HepG2 (cell line): Measurements from ENCODE around the gene ACTN1. TPM values are rescaled to one million over a fixed set of nuclear protein-coding genes. Genes with fewer than 3 reads are reported as not detected.

Experiments used
- ATAC-seq: fragments of 200-7000 bp; cut with Tn5 transposase; 3 replicates; pipeline ENCODE4 v1.9.1; 2020; ENCODE audit warnings: mild to moderate bottlenecking, moderate library complexity
- BruUV-seq: library from RNA; stranded (reverse); fragments of 400-500 nt; replicated peaks from 2 replicates; lab custom pipeline; 2021; lab: Mats Ljungman, UMichigan
- CTCF ChIA-PET: fragments of 300-600 bp; formaldehyde crosslinking; extraction: SDS; loops from one replicate; lab custom pipeline; 2021; ENCODE audit warnings: low total read pairs, inconsistent platforms, low intra/inter-chr PET ratio; lab: Yijun Ruan, JAX
- POLR2A ChIA-PET: fragments of 350-600 bp; sonication (Branson Sonifier 250); formaldehyde crosslinking; loops from one replicate; lab custom pipeline; 2020; ENCODE audit warnings: antibody characterized with exemption, inconsistent platforms; lab: Yijun Ruan, JAX
- DNase-seq: peaks from one replicate; pipeline ENCODE4 v3.0.0-alpha.2; 2015; ENCODE audit warnings: low spot score
- FAIRE-seq: peaks from 3 replicates; lab custom pipeline; 2011; peaks lifted over from hg19 to GRCh38; lab: Jason Lieb, UNC
- H2AFZ ChIP-seq: one replicate; pipeline ENCODE4 v1.6.1; 2011; ENCODE audit warnings: low read length, inconsistent platforms
- H3K27ac ChIP-seq: fragments of 300-600 bp; 3 replicates; pipeline ENCODE4 v1.8.0; 2011; ENCODE audit warnings: mixed run types, mild to moderate bottlenecking, mixed read lengths, low read length, inconsistent platforms; ENCODE audit not compliant: insufficient read depth; ENCODE audit errors: extremely low read length
- H3K27me3 ChIP-seq, 2 experiments: fragments of 200-600 bp in 1 of 2; 2 replicates in 1 of 2; 3 replicates in 1 of 2; pipeline versions ENCODE4 v1.6.0 to v1.8.0; 2011; ENCODE audit warnings: low read length in 2 of 2, mild to moderate bottlenecking in 2 of 2, moderate library complexity in 2 of 2, inconsistent platforms in 1 of 2; ENCODE audit not compliant: insufficient read depth in 2 of 2, control insufficient read depth in 1 of 2
- H3K36me3 ChIP-seq, 2 experiments: fragments of 200-600 bp in 1 of 2; replicated peaks in 1 of 2; 2 replicates in 1 of 2; 3 replicates in 1 of 2; pipeline versions ENCODE4 v1.5.1 to v1.8.0; 2011; ENCODE audit warnings: low read length in 2 of 2, inconsistent platforms in 1 of 2; ENCODE audit not compliant: insufficient read depth in 2 of 2, control insufficient read depth in 1 of 2
- H3K4me1 ChIP-seq: 2 replicates; pipeline ENCODE4 v1.5.1; 2012; ENCODE audit warnings: low read length, inconsistent platforms; ENCODE audit not compliant: insufficient read depth
- H3K4me2 ChIP-seq: 2 replicates; pipeline ENCODE4 v1.6.0; 2011; ENCODE audit warnings: low read depth, low read length, inconsistent platforms
- H3K4me3 ChIP-seq, 3 experiments: fragments of 200-600 bp in 1 of 3; sonication (generic), shearing (Covaris generic) in 1 of 3; replicated peaks in 1 of 3; 2 replicates each; pipeline ENCODE4 v1.5.1; 2011 to 2016; ENCODE audit warnings: low read length in 3 of 3, inconsistent platforms in 2 of 3, low read depth in 2 of 3, mild to moderate bottlenecking in 2 of 3, control low read depth in 1 of 3, mixed read lengths in 1 of 3; ENCODE audit not compliant: insufficient read depth in 1 of 3
- H3K79me2 ChIP-seq: one replicate; pipeline ENCODE4 v1.6.1; 2011; ENCODE audit warnings: low read length, inconsistent platforms; ENCODE audit not compliant: insufficient read depth
- H3K9ac ChIP-seq: 2 replicates; pipeline ENCODE4 v1.6.0; 2011; ENCODE audit warnings: mild to moderate bottlenecking, low read depth, low read length, inconsistent platforms; ENCODE audit not compliant: insufficient read depth
- H3K9me3 ChIP-seq: 2 replicates; pipeline ENCODE4 v1.5.1; 2012; ENCODE audit warnings: mild to moderate bottlenecking, low read length
- H4K20me1 ChIP-seq: 2 replicates; pipeline ENCODE4 v1.6.0; 2011; ENCODE audit warnings: inconsistent platforms, mild to moderate bottlenecking, low read length, moderate library complexity; ENCODE audit not compliant: insufficient read depth
- KLF15 ChIP-seq: sonication (generic); formaldehyde crosslinking; IDR thresholded peaks from 2 replicates; pipeline ENCODE4 v1.8.1; 2023; ENCODE audit warnings: borderline replicate concordance, mild to moderate bottlenecking, inconsistent platforms, missing genetic modification reagents, mixed read lengths
- NCOA1 ChIP-seq: sonication (generic); formaldehyde crosslinking; IDR thresholded peaks from 2 replicates; pipeline ENCODE4 v1.9.0; 2021; ENCODE audit warnings: missing genetic modification reagents
- ZFP62 ChIP-seq: sonication (generic); formaldehyde crosslinking; IDR thresholded peaks from 2 replicates; pipeline ENCODE4 v1.4.0; 2020; ENCODE audit warnings: missing genetic modification reagents
- ZNF225 ChIP-seq: sonication (generic); formaldehyde crosslinking; IDR thresholded peaks from 2 replicates; pipeline ENCODE4 v1.4.0; 2020; ENCODE audit warnings: mild to moderate bottlenecking, missing genetic modification reagents
- ZNF367 ChIP-seq: sonication (generic); formaldehyde crosslinking; IDR thresholded peaks from 2 replicates; pipeline ENCODE4 v1.4.0; 2020; ENCODE audit warnings: missing genetic modification reagents, borderline replicate concordance
- ZNF687 ChIP-seq: sonication (generic); formaldehyde crosslinking; IDR thresholded peaks from 2 replicates; pipeline ENCODE4 v1.5.1; 2020; ENCODE audit warnings: mild to moderate bottlenecking, missing genetic modification reagents, moderate library complexity
- WGBS: methylation state at CpG from one replicate; pipeline ENCODE4 v1.1.6; 2017; ENCODE audit warnings: low lambda C conversion rate; 5-methylcytosine and 5-hydroxymethylcytosine counted together
- in situ Hi-C: cut with HindIII; loops from 2 replicates; pipeline ENCODE4 v1.10.0; 2017; ENCODE audit warnings: low pct_unique_long_range_greater_than_20kb; ENCODE audit not compliant: extremely low pct_ligation_motif_present
- intact Hi-C: fragments of 100-400 bp; cut with micrococcal nuclease; formaldehyde crosslinking; loops from one replicate; pipeline ENCODE4 v1.10.0; 2022; ENCODE audit not compliant: unreplicated experiment
- polyA plus RNA-seq, 8 experiments: library from polyadenylated mRNA; depleted of rRNA in 3 of 8; stranded (reverse) in 7 of 8; unstranded in 1 of 8; fragments of >200 nt; fragmentation: Illumina TruSeq in 4 of 8; extraction: Trizol in 4 of 8; gene quantifications; 2 replicates each; pipeline versions ENCODE4 v1.2.1 to v1.2.3, GENCODE V29; 2011 to 2016; ENCODE audit warnings: low read depth in 4 of 8, missing spikeins in 1 of 8, mixed read lengths in 1 of 8; ENCODE audit not compliant: insufficient read depth in 1 of 8
- total RNA-seq, 5 experiments: library from RNA; depleted of rRNA; stranded (reverse); fragments of >200 nt; fragmentation: Illumina TruSeq; extraction: Trizol; gene quantifications; 2 replicates each; pipeline ENCODE4 v1.2.3, GENCODE V29; 2016; ENCODE audit warnings: low read depth in 1 of 5
- TF ChIP-seq, protein P1 (sequence below): sonication (generic); formaldehyde crosslinking; IDR thresholded peaks from 2 replicates; pipeline ENCODE4 v1.4.0; 2020; ENCODE audit warnings: missing genetic modification reagents, borderline replicate concordance

The ACTN1 gene
- total and polyA plus RNA-seq, 2 of the 13 experiments (the other 11 are each of a cell fraction or from before 2014, with no cell fraction given): 58.6 to 162 TPM

DNA sequence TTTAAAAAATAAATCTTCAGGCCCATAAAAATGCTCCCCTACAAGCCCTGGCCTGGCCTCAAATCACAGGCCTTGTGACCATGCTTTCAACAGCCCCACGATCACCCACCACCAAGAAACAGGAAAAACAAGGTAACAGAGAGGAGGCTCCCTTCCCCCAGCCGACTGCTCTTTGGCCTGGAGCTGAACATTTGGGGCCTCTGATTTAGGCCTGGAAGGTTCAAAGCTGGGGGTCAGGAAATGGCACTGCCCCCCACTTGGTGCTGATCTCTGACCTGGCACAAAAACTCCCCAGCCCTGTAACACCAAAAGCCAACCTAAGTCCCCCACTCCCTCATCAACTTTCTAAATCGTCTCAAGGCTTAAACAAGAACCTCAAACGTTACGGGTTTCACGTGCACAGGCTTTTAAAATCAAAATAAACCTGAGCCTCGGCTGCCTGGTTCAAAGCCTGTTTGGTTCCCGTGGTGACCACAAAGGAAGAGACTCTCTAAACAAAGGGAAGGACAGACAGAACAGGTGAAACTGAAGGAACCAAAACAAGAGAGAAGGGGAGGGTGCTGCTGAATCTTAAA, 9.0 kb downstream of the ACTN1 start (continued):
- no peak for TF ChIP-seq NCOA1 (CRISPR knock-in tag)

DNA sequence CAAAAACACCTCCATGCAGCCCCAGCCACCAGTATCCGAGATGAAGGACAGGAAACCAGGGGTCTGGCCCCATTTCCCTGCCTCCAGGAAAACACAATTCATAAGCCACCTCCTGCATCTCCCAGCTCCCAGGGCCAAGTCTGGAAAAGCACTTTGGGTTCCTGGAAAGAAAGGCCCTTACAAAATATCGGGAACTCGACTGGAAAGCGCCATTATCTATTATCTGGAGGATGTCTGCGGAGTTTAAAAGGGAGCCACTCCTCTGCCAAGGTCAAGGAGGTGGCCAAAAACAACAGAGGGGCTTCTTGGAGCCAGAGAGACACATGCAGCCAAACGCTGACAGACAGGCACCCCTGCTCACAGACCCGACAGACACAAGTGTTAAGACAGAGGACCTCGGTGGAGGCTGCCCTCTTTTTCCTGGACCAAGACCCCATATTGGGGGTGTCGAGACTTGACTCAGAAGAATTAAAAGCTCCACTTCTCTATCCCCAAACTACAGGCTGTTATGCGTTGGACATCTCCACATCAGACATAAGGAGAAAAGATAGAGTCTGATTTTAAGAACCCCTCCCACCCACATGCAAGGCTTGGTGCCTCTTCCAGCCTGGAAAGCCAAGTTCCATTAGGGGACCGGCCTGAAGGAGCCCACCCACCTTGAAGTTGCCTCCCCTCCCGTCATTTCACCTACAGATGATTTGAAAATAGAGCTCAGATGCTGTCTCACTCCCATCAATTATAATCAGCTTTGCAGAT, 9.6 kb downstream of the ACTN1 start:
- 96% methylated on average over 9 of the region's 12 CpGs for WGBS
- no peak overlapping the region for H3K4me2 ChIP-seq
- H3K36me3 ChIP-seq: peaks cover 18 to 42% of the 10 kb centered on the region in 2 experiments; a peak in 4 of 5 replicates
- no peak overlapping the region for H3K9ac ChIP-seq
- no peak overlapping the region for H2AFZ ChIP-seq
- no peaks in the 10 kb centered on the region for H3K27me3 ChIP-seq
- intact Hi-C loops (no loop called here), in situ Hi-C loops (no loop called here)
- TF ChIP-seq KLF15 (CRISPR knock-in tag) (no peak), ZFP62 (CRISPR knock-in tag) (no peak)
- DNase-seq (no peak), FAIRE-seq (no peak), ATAC-seq (no peak)
- H3K4me3 ChIP-seq: no peak overlapping the region
- H3K9me3 ChIP-seq: no peaks in the 10 kb centered on the region
- no TSS peak for BruUV-seq
- peaks cover 71% of the 10 kb centered on the region for H4K20me1 ChIP-seq
- ChIA-PET POLR2A (interaction anchor here (0.8 to 1.7 kb wide), 2 partner anchors 8 to 24 kb away, joined by 3 to 9 read pairs; no protein-coding TSS in a partner anchor), CTCF (no interaction called here)
- H3K4me1 ChIP-seq: peaks cover 100% of the 10 kb centered on the region
- peaks cover 100% of the 10 kb centered on the region for H3K79me2 ChIP-seq
- no peak overlapping the region for H3K27ac ChIP-seq

DNA sequence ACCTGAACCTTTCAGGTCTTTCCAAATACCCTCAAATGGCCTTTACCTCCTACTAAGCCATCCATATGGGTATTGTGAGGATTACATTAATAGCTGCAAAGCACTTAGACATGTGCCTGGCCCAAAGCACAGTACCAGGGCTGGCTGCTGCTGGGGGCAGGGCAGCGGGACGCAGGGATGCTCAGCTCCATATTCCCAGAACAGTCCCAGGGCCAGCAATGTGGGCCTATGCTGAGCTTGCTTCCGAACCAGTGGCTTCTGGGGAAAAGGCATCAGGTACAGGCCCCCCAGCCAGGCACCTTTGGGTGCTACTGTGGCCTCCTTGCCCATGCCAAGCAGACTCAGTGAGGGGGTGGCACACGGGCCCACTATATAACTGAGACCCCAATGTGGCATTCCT, 10.4 kb downstream of the ACTN1 start:
- Histone ChIP-seq H3K4me1 (peaks cover 100% of the 10 kb centered on the region), H3K4me2 (no peak overlapping the region)
- POLR2A ChIA-PET: interaction anchor here (0.8 to 1.7 kb wide), 3 partner anchors 9 to 23 kb away, joined by 3 to 9 read pairs (median 3); no protein-coding TSS in a partner anchor
- TF ChIP-seq ZNF367 (CRISPR knock-in tag) (no peak), ZNF225 (no peak), ZNF687 (CRISPR knock-in tag) (0 out of 2 replicates have a peak, but pooled peaks have one; percentile 25)
- TF ChIP-seq, protein P1, sequence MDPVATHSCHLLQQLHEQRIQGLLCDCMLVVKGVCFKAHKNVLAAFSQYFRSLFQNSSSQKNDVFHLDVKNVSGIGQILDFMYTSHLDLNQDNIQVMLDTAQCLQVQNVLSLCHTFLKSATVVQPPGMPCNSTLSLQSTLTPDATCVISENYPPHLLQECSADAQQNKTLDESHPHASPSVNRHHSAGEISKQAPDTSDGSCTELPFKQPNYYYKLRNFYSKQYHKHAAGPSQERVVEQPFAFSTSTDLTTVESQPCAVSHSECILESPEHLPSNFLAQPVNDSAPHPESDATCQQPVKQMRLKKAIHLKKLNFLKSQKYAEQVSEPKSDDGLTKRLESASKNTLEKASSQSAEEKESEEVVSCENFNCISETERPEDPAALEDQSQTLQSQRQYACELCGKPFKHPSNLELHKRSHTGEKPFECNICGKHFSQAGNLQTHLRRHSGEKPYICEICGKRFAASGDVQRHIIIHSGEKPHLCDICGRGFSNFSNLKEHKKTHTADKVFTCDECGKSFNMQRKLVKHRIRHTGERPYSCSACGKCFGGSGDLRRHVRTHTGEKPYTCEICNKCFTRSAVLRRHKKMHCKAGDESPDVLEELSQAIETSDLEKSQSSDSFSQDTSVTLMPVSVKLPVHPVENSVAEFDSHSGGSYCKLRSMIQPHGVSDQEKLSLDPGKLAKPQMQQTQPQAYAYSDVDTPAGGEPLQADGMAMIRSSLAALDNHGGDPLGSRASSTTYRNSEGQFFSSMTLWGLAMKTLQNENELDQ (CRISPR knock-in tag): no peak

More for the DNA sequence above, 10.4 kb downstream of the ACTN1 start:
- H3K4me3 ChIP-seq: no peak overlapping the region
- peaks cover 76% of the 10 kb centered on the region for H4K20me1 ChIP-seq
- no peak for FAIRE-seq
- DNase-seq: no peak
- no TSS peak for BruUV-seq
- H3K36me3 ChIP-seq: peaks cover 15 to 38% of the 10 kb centered on the region in 2 experiments; a peak in 4 of 5 replicates
- H3K79me2 ChIP-seq: peaks cover 100% of the 10 kb centered on the region
- intact Hi-C loops (no loop called here), in situ Hi-C loops (no loop called here)
- ATAC-seq: no peak
- H3K9me3 ChIP-seq: no peaks in the 10 kb centered on the region
- H2AFZ ChIP-seq: no peak overlapping the region
- H3K27me3 ChIP-seq: no peaks in the 10 kb centered on the region
- no peak overlapping the region for H3K9ac ChIP-seq
- WGBS: 92% methylated on average over 4 of the region's 4 CpGs
- no peak overlapping the region for H3K27ac ChIP-seq
- CTCF ChIA-PET: no interaction called here
